GM12874 (cell line): ENCODE data around the gene INKA2.

ENCODE experiments used
- TF ChIP-seq, protein P1 (sequence below): IDR thresholded peaks from 2 replicates; pipeline ENCODE4 v1.5.1; 2011; ENCODE audit warnings: low read depth, mild to moderate bottlenecking, control low read depth, low read length, moderate library complexity; ENCODE audit not compliant: insufficient read depth

INKA2 gene

GRCh38 chr1:111739194-111739924 is at the start of gene INKA2:
TSS of gene INKA2 (minus strand) at chr1:111739395. CDS start at chr1:111739242, 153 bp downstream.
- TF ChIP-seq, protein P1, sequence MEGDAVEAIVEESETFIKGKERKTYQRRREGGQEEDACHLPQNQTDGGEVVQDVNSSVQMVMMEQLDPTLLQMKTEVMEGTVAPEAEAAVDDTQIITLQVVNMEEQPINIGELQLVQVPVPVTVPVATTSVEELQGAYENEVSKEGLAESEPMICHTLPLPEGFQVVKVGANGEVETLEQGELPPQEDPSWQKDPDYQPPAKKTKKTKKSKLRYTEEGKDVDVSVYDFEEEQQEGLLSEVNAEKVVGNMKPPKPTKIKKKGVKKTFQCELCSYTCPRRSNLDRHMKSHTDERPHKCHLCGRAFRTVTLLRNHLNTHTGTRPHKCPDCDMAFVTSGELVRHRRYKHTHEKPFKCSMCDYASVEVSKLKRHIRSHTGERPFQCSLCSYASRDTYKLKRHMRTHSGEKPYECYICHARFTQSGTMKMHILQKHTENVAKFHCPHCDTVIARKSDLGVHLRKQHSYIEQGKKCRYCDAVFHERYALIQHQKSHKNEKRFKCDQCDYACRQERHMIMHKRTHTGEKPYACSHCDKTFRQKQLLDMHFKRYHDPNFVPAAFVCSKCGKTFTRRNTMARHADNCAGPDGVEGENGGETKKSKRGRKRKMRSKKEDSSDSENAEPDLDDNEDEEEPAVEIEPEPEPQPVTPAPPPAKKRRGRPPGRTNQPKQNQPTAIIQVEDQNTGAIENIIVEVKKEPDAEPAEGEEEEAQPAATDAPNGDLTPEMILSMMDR: no peak

GRCh38 chr1:111786669-111787207 is 47.5 kb upstream of the INKA2 start:
- TF ChIP-seq, protein P1: no peak

DNA sequence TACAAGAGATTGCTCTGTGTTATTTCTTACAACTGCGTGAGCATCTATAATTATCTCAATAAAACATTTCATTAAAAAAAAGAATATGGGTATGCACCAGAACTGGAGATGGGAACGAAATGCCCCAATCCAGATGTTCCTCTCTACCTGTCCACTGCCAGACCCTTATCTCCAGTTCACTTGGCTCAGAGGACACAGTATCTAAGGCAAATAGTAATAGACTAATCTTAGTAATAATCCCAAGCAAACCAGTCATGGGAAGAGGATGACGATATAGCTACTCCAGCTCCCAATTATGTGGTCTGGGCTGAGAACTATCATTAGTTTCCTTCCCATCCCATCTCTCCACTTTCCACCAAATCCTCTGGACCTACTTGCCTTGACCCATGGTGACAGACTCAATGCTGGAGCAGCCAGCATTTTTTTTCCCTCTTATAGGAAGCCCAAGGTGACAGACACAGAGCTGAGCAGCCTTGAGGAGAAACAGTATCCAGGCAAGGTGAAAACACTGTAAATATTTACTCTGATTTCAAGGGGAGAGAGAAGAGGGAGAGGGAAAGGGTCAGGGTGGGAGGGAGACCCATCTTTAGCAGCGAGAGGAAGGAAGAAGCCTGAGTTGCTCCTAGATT is 45.2 kb upstream of the INKA2 start:
- TF ChIP-seq, protein P1: no peak

DNA sequence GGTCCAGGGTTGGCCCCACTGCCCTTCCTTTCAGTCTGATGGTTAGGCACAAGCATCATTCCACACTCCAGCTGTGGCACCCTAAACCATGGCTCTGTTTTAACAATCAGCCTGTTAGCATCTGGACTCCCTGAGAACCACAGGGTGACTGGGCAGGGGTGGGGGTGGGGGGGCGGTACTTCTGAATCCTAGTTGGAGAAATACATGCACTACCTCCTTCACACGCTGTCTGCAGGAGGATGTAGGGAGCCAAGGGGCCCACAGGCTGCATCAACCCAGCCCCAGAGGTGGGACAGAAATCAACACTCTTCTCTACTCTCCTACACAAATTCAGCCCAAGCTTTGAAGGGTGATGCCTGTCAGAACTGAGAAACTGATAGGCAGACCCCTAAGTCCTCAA is 40.4 kb upstream of the INKA2 start:
- TF ChIP-seq, protein P1: no peak

GRCh38 chr1:111778541-111779051 is 39.4 kb upstream of the INKA2 start:
- TF ChIP-seq, protein P1: no peak

DNA sequence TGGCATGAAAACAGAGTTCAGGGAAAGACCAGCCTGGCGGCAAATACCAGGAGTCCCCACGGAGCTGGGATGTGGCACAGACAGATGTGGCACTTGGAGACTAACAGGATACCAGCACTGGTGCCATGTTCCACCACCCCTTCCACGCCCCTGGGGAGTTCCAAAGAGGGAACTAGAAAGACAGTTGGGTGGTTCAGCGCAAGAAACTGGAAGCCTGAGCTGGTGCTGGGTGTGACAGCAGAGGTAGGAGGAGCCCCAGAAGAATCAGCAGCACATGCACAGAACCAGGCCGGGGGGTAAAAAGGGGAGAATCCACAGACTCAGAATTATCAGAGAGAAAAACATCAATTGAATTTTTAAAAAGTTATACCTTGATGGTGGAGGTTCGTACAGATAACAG is 38.9 kb upstream of the INKA2 start:
- TF ChIP-seq, protein P1: no peak

DNA sequence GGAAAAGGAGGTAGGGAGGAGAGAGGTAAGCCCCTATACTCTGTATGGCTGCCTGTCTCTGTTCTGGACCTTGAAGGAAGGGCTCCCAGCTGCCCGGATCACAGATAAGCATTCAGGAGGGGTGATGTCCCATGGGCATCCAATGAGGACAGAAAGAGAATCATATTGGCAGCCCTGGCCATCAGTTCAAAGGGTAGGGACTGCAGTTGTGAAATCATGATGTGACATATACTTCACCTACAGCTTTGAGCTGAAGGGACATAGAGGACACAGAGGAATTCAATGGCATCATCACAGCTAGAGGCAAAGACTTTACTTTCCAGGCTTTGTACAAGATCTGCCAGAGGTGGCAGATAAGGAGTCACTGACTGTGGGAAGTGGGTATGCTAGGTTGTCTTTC is 38.1 kb upstream of the INKA2 start:
- TF ChIP-seq, protein P1: no peak
